A549 treated with CORT108297 at 1 μM for 4 hours (cell line): ENCODE data around the gene KIR3DL2. TPM values are rescaled to one million over a fixed set of nuclear protein-coding genes. Genes with fewer than 3 reads are reported as not detected.

Source experiments
- total RNA-seq: library from RNA; stranded (reverse); fragments of 200-300 nt; extraction: Qiagen RNA extraction; gene quantifications from 5 replicates; pipeline ENCODE4 v1.2.3, GENCODE V29; 2022

KIR3DL2 gene
- not detected in 5 replicates for total RNA-seq

GRCh38 chr19:54850061-54850640 is at the start of gene KIR3DL2:
KIR3DL2 (plus strand) TSS chr19:54850443; CDS start chr19:54850476, 33 bp downstream.

DNA sequence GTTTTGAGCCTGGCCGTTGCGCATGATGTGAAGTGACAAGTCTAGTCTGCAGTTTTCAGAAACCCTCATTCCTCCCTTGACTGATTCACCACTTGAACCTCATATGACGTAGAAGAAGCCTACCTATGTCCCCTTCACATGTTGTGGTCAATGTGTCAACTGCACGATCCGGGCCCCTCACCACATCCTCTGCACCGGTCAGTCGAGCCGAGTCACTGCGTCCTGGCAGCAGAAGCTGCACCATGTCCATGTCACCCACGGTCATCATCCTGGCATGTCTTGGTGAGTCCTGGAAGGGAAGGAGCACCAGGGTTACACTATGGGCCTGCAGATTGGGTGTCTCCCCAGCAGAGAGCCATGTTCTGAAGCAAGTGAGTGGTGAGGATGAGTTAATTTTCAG is 46.8 kb upstream of the KIR3DL2 start, which contains the start of gene KIR2DL4:
KIR2DL4 (plus strand) TSS at position 201 of the 400 bp plus-strand sequence; CDS start at position 243, 42 bp downstream.

DNA sequence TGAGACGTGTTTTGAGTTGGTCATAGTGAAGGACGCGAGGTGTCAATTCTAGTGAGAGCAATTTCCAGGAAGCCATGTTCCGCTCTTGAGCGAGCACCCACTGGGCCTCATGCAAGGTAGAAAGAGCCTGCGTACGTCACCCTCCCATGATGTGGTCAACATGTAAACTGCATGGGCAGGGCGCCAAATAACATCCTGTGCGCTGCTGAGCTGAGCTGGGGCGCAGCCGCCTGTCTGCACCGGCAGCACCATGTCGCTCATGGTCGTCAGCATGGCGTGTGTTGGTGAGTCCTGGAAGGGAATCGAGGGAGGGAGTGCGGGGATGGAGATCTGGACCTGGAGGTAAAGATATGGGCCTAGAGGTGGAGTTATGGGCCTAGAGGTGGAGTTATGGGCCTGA is 34.0 kb upstream of the KIR3DL2 start, which contains the start of gene KIR3DL1:
KIR3DL1 (plus strand) TSS at position 218 of the 400 bp plus-strand sequence.

DNA sequence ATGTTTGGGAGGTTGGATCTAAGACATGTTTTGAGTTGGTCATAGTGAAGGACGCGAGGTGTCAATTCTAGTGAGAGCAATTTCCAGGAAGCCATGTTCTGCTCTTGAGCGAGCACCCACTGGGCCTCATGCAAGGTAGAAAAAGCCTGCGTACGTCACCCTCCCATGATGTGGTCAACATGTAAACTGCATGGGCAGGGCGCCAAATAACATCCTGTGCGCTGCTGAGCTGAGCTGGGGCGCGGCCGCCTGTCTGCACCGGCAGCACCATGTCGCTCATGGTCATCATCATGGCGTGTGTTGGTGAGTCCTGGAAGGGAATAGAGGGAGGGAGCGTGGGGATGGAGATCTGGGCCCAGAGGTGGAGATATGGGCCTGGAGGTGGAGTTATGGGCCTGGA is 17.7 kb upstream of the KIR3DL2 start, which contains the start of gene KIR2DS4:
KIR2DS4 (plus strand) TSS at position 181 of the 400 bp plus-strand sequence.

GRCh38 chr19:54873990-54874389 is 23.7 kb downstream of the KIR3DL2 start, which contains the start of gene FCAR:
FCAR (plus strand) TSS chr19:54874235; CDS start chr19:54874290, 55 bp downstream.

GRCh38 chr19:54905803-54906511 is 55.7 kb downstream of the KIR3DL2 start, which contains the start of gene NCR1:
NCR1 (plus strand) TSS chr19:54906148; CDS start chr19:54906188, 40 bp downstream.

Other genes starting within 250 kb of the KIR3DL2 start
- 0.08 TPM in 1 of 5 replicates, not detected in the others for gene LILRB1, start 220.0 kb upstream of the KIR3DL2 start, total RNA-seq
- gene LILRB4, start 187.5 kb upstream of the KIR3DL2 start, total RNA-seq = 0.06 TPM in 1 of 5 replicates, not detected in the others
- not detected in 5 replicates for gene KIR3DL3, start 126.0 kb upstream of the KIR3DL2 start, total RNA-seq
- not detected in 5 replicates for gene KIR2DL3, start 111.9 kb upstream of the KIR3DL2 start, total RNA-seq
- gene KIR2DL1, start 80.7 kb upstream of the KIR3DL2 start, total RNA-seq = not detected in 5 replicates
- gene KIR2DL4, start 46.8 kb upstream of the KIR3DL2 start, total RNA-seq = not detected in 5 replicates
- not detected in 5 replicates for gene KIR3DL1, start 34.0 kb upstream of the KIR3DL2 start, total RNA-seq
- not detected in 5 replicates for gene KIR2DS4, start 17.8 kb upstream of the KIR3DL2 start, total RNA-seq
- not detected in 5 replicates for gene FCAR, start 23.8 kb downstream of the KIR3DL2 start, total RNA-seq
- gene NCR1, start 55.7 kb downstream of the KIR3DL2 start, total RNA-seq = not detected in 5 replicates
- not detected in 5 replicates for gene NLRP7, start 97.1 kb downstream of the KIR3DL2 start, total RNA-seq
- 24.3 to 27.9 TPM (median 26.7 TPM) in 5 replicates for gene NLRP2, start 115.9 kb downstream of the KIR3DL2 start, total RNA-seq
- gene GP6, start 187.8 kb downstream of the KIR3DL2 start, total RNA-seq = 0.06 to 0.24 TPM (median 0.21 TPM) in 5 replicates
- 14.0 to 20.9 TPM (median 20.1 TPM) in 5 replicates for gene RDH13, start 212.7 kb downstream of the KIR3DL2 start, total RNA-seq
- 3.7 to 6.2 TPM (median 5.5 TPM) in 5 replicates for gene EPS8L1, start 225.4 kb downstream of the KIR3DL2 start, total RNA-seq